ENCODE data around the gene IRF2BP2. TPM values are rescaled to one million over a fixed set of nuclear protein-coding genes. Genes with fewer than 3 reads are reported as not detected.

Gene IRF2BP2
- total and polyA plus RNA-seq, 10 of the 15 experiments (the other 5 are each of a cell fraction or from before 2014, with no cell fraction given) = 7.5 to 114 (median 52.3) TPM

DNA sequence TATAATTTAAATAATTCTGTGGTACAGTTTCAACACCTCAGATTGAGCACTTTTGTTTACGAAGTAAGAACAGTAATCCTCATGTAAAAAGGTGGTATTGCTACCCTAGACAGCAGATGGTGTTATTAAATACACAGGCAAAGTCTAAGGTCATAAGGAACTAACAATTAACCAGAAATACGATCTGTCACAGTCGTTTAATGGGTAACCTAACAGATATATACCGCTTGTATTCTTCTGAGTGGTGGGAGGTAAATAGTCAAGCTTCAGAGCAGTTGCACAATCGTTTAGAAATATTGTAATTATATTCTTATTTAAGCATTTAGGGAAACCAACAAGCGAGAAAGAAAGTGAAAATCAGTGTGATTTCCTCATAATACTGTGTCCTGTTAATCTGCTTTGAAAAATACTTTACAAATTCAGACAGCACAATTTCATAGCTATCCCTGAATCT is 9.8 kb upstream of the IRF2BP2 start:
- BruUV-seq (replicated peaks) = no TSS peak
- POLR2A ChIA-PET = interaction anchor here (1.2 kb wide), 1 partner anchor 8 kb away, joined by 4 read pairs; no protein-coding TSS in a partner anchor
- no peaks in the 10 kb centered on the region for H3K27me3 ChIP-seq (replicated peaks in 1 of 2; ENCODE audit: control insufficient read depth in 2 of 2, insufficient read depth in 2 of 2, low read length in 1 of 2)

DNA sequence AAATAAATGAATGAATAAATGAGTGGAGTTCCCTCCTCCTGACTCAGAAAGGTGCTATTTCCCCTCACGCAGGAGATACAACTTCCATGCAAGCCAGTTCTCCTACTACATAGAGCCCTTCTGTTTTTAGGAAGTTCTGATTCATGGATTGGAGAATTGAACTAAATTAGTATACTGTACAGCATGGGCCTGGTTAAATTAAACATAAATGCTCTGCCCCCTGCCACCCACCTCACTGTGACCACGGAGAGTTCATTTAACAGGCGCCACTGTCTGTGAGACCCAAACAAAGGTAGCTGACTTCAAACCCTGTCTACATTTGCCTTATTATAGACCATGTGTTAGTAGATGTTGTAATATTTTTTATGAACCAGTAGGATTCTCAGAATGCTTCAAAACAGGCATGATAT is 9.1 kb upstream of the IRF2BP2 start:
- H3K36me3 ChIP-seq (ENCODE audit: control insufficient read depth in 2 of 2, insufficient read depth in 2 of 2, low read length in 1 of 2) = no peaks in the 10 kb centered on the region
- SMC1A ChIA-PET (ENCODE audit: uncharacterized antibody, unreplicated experiment) = interaction anchor here (0.6 to 5.0 kb wide), 6 partner anchors 13 to 258 kb away, joined by 3 to 23 read pairs (median 3); no protein-coding TSS in a partner anchor
- no peak overlapping the region for H3K4me2 ChIP-seq (ENCODE audit: control insufficient read depth, insufficient read depth)
- intact Hi-C loops (cut with micrococcal nuclease; ENCODE audit: unreplicated experiment) = no loop called here
- no peaks in the 10 kb centered on the region for H3K27me3 ChIP-seq (replicated peaks in 1 of 2; ENCODE audit: control insufficient read depth in 2 of 2, insufficient read depth in 2 of 2, low read length in 1 of 2)
- no peak for TF ChIP-seq SMARCA5 (IDR thresholded peaks at IDR 0.05)
- no peak for TF ChIP-seq RCOR1 (conservative IDR thresholded peaks at IDR 0.05; ENCODE audit: low read depth, low read length)
- no peak for TF ChIP-seq NRF1 (conservative IDR thresholded peaks at IDR 0.05; ENCODE audit: low read depth, low read length)
- TF ChIP-seq CREB1 (IDR thresholded peaks at IDR 0.05; ENCODE audit: low read depth) = no peak
- TF ChIP-seq MEF2A (IDR thresholded peaks at IDR 0.05; ENCODE audit: insufficient read depth, low read depth, low read length) = no peak
- no peak for TF ChIP-seq SP1 (IDR thresholded peaks at IDR 0.05; ENCODE audit: low read depth, low read length)
- no peak for TF ChIP-seq CEBPB (IDR thresholded peaks at IDR 0.05; ENCODE audit: borderline replicate concordance in 1 of 2, low read depth in 2 of 2, low read length in 2 of 2)
- no peak for TF ChIP-seq RUNX3 (IDR thresholded peaks at IDR 0.05; ENCODE audit: low read length)
- TF ChIP-seq ETV6 (conservative IDR thresholded peaks at IDR 0.05 in 1 of 2, IDR thresholded peaks at IDR 0.05 in 1 of 2; ENCODE audit: borderline replicate concordance in 1 of 2, low read depth in 1 of 2) = no peak
- TF ChIP-seq TCF3 (IDR thresholded peaks at IDR 0.05; ENCODE audit: borderline replicate concordance, insufficient read depth, low read depth, low read length) = no peak
- no peak overlapping the region for H3K27ac ChIP-seq (ENCODE audit: control insufficient read depth, insufficient read depth)
- BruUV-seq (replicated peaks) = no TSS peak
- in situ Hi-C loops (cut with MboI) = no loop called here
- H2AFZ ChIP-seq (ENCODE audit: control insufficient read depth, low read depth, low read length) = no peak overlapping the region
- no peak overlapping the region for H3K9ac ChIP-seq (ENCODE audit: control insufficient read depth, insufficient read depth, low read length)
- RAD21 ChIA-PET (ENCODE audit: unreplicated experiment) = interaction anchor here (0.9 to 1.6 kb wide), 3 partner anchors 8 to 109 kb away, joined by 3 to 6 read pairs (median 3); no protein-coding TSS in a partner anchor
- no peak overlapping the region for H3K4me3 ChIP-seq
- peaks cover 2% of the 10 kb centered on the region; the same call in 1 of the 2 replicates for H3K4me1 ChIP-seq (ENCODE audit: control insufficient read depth, insufficient read depth, low read length)
- CTCF ChIA-PET = interaction anchor here (1.4 to 2.1 kb wide), 3 partner anchors 13 to 103 kb away, joined by 3 to 7 read pairs (median 4); no protein-coding TSS in a partner anchor
- POLR2A ChIA-PET = no interaction called here
- H3K79me2 ChIP-seq (ENCODE audit: control insufficient read depth, insufficient read depth, low read length) = no peaks in the 10 kb centered on the region
- ATAC-seq = no peak
- DNase-seq (ENCODE audit: low read depth, low spot score) = no peak
- no peaks in the 10 kb centered on the region for H4K20me1 ChIP-seq (ENCODE audit: control insufficient read depth, insufficient read depth)
- WGBS (ENCODE audit: insufficient coverage, insufficient replicate concordance, low lambda C conversion rate, missing lambda C conversion rate) = 98% methylated on average over 3 of the region's 3 CpGs
- H3K9me3 ChIP-seq (replicated peaks; ENCODE audit: control insufficient read depth, insufficient read depth, low read length) = no peaks in the 10 kb centered on the region
- no peak for FAIRE-seq

More for the DNA sequence above, 9.8 kb upstream of the IRF2BP2 start:
- SMC1A ChIA-PET (ENCODE audit: uncharacterized antibody, unreplicated experiment) = interaction anchor here (0.8 to 5.0 kb wide), 8 partner anchors 9 to 356 kb away, joined by 3 to 23 read pairs (median 4); no protein-coding TSS in a partner anchor
- Histone ChIP-seq H4K20me1 (ENCODE audit: control insufficient read depth, insufficient read depth) (no peaks in the 10 kb centered on the region), H3K4me1 (ENCODE audit: control insufficient read depth, insufficient read depth, low read length) (peaks cover 4% of the 10 kb centered on the region; the same call in 1 of the 2 replicates), H3K9ac (ENCODE audit: control insufficient read depth, insufficient read depth, low read length) (no peak overlapping the region), H3K9me3 (replicated peaks; ENCODE audit: control insufficient read depth, insufficient read depth, low read length) (no peaks in the 10 kb centered on the region), H3K27ac (ENCODE audit: control insufficient read depth, insufficient read depth) (no peak overlapping the region; the same call in 1 of the 2 replicates), H3K79me2 (ENCODE audit: control insufficient read depth, insufficient read depth, low read length) (no peaks in the 10 kb centered on the region), H3K4me3 (no peak overlapping the region), H2AFZ (ENCODE audit: control insufficient read depth, low read depth, low read length) (peak overlapping the region; percentile 81), H3K36me3 (ENCODE audit: control insufficient read depth in 2 of 2, insufficient read depth in 2 of 2, low read length in 1 of 2) (no peaks in the 10 kb centered on the region), H3K4me2 (ENCODE audit: control insufficient read depth, insufficient read depth) (peak overlapping the region; percentile 59)
- WGBS (ENCODE audit: insufficient coverage, insufficient replicate concordance, low lambda C conversion rate, missing lambda C conversion rate) = 31% methylated on average over 6 of the region's 6 CpGs
- TF ChIP-seq, protein P1, sequence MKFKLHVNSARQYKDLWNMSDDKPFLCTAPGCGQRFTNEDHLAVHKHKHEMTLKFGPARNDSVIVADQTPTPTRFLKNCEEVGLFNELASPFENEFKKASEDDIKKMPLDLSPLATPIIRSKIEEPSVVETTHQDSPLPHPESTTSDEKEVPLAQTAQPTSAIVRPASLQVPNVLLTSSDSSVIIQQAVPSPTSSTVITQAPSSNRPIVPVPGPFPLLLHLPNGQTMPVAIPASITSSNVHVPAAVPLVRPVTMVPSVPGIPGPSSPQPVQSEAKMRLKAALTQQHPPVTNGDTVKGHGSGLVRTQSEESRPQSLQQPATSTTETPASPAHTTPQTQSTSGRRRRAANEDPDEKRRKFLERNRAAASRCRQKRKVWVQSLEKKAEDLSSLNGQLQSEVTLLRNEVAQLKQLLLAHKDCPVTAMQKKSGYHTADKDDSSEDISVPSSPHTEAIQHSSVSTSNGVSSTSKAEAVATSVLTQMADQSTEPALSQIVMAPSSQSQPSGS (IDR thresholded peaks at IDR 0.05; ENCODE audit: low read length) = no peak
- TF ChIP-seq STAT3 (IDR thresholded peaks at IDR 0.05; ENCODE audit: low read depth, low read length) = no peak
- no peak for TF ChIP-seq RUNX3 (IDR thresholded peaks at IDR 0.05; ENCODE audit: low read length)
- no peak for TF ChIP-seq MEF2A (IDR thresholded peaks at IDR 0.05; ENCODE audit: insufficient read depth, low read depth, low read length)
- in situ Hi-C loops (cut with MboI) = no loop called here
- RAD21 ChIA-PET (ENCODE audit: unreplicated experiment) = interaction anchor here (0.6 to 1.6 kb wide), 4 partner anchors 9 to 828 kb away, joined by 3 to 6 read pairs (median 4); no protein-coding TSS in a partner anchor
- CTCF ChIA-PET = interaction anchor here (0.6 to 2.1 kb wide), 5 partner anchors 8 to 102 kb away, joined by 3 to 7 read pairs (median 4); no protein-coding TSS in a partner anchor
- intact Hi-C loops (cut with micrococcal nuclease; ENCODE audit: unreplicated experiment) = no loop called here
- FAIRE-seq (no peak), ATAC-seq (peak; percentile 40), DNase-seq (ENCODE audit: low read depth, low spot score) (no peak)
